ENCODE measurements around the gene CHST4.

Gene CHST4

GRCh38 chr16:71490361-71490760 is 35.9 kb upstream of the CHST4 start:
- no peak for TF ChIP-seq ZFX (IDR thresholded peaks at IDR 0.05)
- TF ChIP-seq CTCF (conservative IDR thresholded peaks at IDR 0.05), result no peak
- no peak overlapping the region for H3K27ac ChIP-seq

GRCh38 chr16:71491054-71491453 is 35.2 kb upstream of the CHST4 start:
- TF ChIP-seq CTCF (conservative IDR thresholded peaks at IDR 0.05), result no peak
- no peak for TF ChIP-seq ZFX (IDR thresholded peaks at IDR 0.05)
- no peak overlapping the region for H3K27ac ChIP-seq

GRCh38 chr16:71492786-71493185 is 33.4 kb upstream of the CHST4 start:
- TF ChIP-seq ZFX (IDR thresholded peaks at IDR 0.05) (no peak), CTCF (conservative IDR thresholded peaks at IDR 0.05) (no peak)
- no peak overlapping the region for H3K27ac ChIP-seq

GRCh38 chr16:71493213-71493612 is 33.0 kb upstream of the CHST4 start:
- no peak overlapping the region for H3K27ac ChIP-seq
- TF ChIP-seq ZFX (IDR thresholded peaks at IDR 0.05) (no peak), CTCF (conservative IDR thresholded peaks at IDR 0.05) (no peak)

GRCh38 chr16:71498031-71498430 is 28.2 kb upstream of the CHST4 start:
- TF ChIP-seq CTCF (conservative IDR thresholded peaks at IDR 0.05) (no peak), ZFX (IDR thresholded peaks at IDR 0.05) (no peak)
- H3K27ac ChIP-seq, result no peak overlapping the region

GRCh38 chr16:71499775-71500364 is 26.4 kb upstream of the CHST4 start:
- peak; percentile 80 for TF ChIP-seq CTCF (conservative IDR thresholded peaks at IDR 0.05)
- no peak for TF ChIP-seq ZFX (IDR thresholded peaks at IDR 0.05)

GRCh38 chr16:71500964-71501363 is 25.3 kb upstream of the CHST4 start:
- no peak for TF ChIP-seq CTCF (conservative IDR thresholded peaks at IDR 0.05)
- TF ChIP-seq ZFX (IDR thresholded peaks at IDR 0.05), result no peak

More at GRCh38 chr16:71499775-71500364, 26.4 kb upstream of the CHST4 start:
- H3K27ac ChIP-seq, result no peak overlapping the region

More at GRCh38 chr16:71500964-71501363, 25.3 kb upstream of the CHST4 start:
- no peak overlapping the region for H3K27ac ChIP-seq

Data from C4-2B (cell line).